Activated CD4-positive, CD25-positive, alpha-beta regulatory T cell treated with anti-CD3 and anti-CD28 coated beads, Interleukin-2, amount 50 U/mL, for 72 hours (primary cell): ENCODE results near the gene PALM.

Experiments used
- DNase-seq: peaks from one replicate; pipeline ENCODE4 v3.0.0; 2021

The PALM gene

GRCh38 chr19:788686-788982 lies 79.9 kb downstream of the PALM start:
- no peak for DNase-seq

- no peak for DNase-seq
Measured at GRCh38 chr19:788983-789700, 80.4 kb downstream of the PALM start.

- DNase-seq, result no peak
Measured at GRCh38 chr19:789701-790060, 80.9 kb downstream of the PALM start.

- no peak for DNase-seq
Measured at GRCh38 chr19:791007-791566, 82.4 kb downstream of the PALM start.

GRCh38 chr19:791567-792305 lies 83.0 kb downstream of the PALM start:
- no peak for DNase-seq

- no peak for DNase-seq
Measured at GRCh38 chr19:792306-792885, 83.7 kb downstream of the PALM start.

GRCh38 chr19:793806-794205 lies 85.1 kb downstream of the PALM start:
- DNase-seq, result no peak

- no peak for DNase-seq
Measured at GRCh38 chr19:795073-795611, 86.4 kb downstream of the PALM start.

GRCh38 chr19:795691-796581 lies 87.2 kb downstream of the PALM start:
- DNase-seq, result no peak

GRCh38 chr19:796692-797527 lies 88.2 kb downstream of the PALM start, which contains the start of gene PTBP1:
Gene PTBP1, plus strand, starts transcription at chr19:797452. Its CDS starts 46 bp downstream, at chr19:797498.
- peak; percentile 98 for DNase-seq
